Measurements from ENCODE around the gene CDK6. TPM values are rescaled to one million over a fixed set of nuclear protein-coding genes. Genes with fewer than 3 reads are reported as not detected.
"Not testable (repeated sequence)": the region's sequence is repeated elsewhere in the genome, so short reads cannot be mapped to it uniquely, and the experiment has no call there.

Gene CDK6
- total RNA-seq, 1 experiment from 2014 or later, result 30.7 TPM

DNA sequence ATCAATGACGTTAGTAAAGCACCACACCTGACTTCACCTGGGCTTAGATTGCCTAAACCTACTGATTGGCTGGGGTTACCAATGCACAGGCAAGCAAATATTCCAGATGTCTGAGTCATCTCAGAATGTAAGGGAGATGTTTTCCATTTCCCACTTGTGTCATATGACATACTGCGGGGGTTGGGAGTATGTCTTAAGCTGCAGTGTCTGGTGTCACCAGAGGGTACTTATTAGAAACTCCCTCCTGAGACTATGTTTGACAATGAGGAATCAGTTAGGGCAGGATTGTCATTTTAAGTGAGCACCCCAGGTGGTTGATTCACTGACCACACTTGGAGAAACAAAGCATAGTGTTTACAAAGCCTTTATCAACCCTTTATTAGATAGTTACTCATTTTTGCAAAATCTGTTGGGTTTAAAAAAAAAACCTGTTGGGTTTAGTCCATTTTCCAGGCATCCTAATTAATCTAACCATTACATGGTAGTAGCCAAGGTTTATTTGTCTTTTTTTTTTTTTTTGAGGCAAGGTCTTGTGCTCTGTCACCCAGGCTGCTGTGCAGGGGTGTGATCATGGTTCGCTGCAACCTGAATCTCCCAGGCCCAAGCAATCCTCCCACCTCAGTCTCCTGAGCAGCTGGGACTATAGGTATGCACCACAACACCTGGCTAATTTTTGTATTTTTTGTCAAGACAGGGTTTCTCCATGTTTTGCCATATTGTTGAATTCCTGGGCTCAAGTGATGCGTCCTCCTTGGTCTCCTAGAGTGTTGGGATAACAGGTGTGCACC lies 72.5 kb downstream of the CDK6 start:
- no peak overlapping the region for H3K4me3 ChIP-seq

DNA sequence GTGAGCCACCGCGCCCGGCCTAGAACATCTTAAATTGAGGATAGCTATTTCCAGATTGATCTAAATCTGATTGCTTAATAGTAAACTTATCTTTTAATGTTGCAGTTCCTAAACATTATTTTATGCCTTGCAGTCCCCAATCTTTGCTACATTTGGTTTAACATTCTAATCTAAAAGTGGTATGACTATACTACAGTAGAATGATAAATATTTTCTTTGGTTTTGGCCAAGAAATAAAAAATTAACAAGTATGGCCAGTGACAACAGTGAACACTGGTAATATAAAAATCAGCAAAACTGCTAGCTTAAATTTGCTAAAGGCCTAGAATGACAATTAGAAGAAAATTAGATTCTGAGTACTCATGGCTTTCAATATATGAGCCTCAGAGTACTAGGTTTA lies 73.5 kb downstream of the CDK6 start:
- Histone ChIP-seq H3K36me3 (peaks cover 27% of the 10 kb centered on the region), H3K27me3 (no peaks in the 10 kb centered on the region), H3K4me3 (no peak overlapping the region), H3K9me3 (no peaks in the 10 kb centered on the region)
- no peak for DNase-seq

More for the DNA sequence above, 72.5 kb downstream of the CDK6 start:
- H3K36me3 ChIP-seq, result peaks cover 23% of the 10 kb centered on the region
- H3K9me3 ChIP-seq, result no peaks in the 10 kb centered on the region
- H3K27me3 ChIP-seq, result no peaks in the 10 kb centered on the region
- DNase-seq, result peak; percentile 6

DNA sequence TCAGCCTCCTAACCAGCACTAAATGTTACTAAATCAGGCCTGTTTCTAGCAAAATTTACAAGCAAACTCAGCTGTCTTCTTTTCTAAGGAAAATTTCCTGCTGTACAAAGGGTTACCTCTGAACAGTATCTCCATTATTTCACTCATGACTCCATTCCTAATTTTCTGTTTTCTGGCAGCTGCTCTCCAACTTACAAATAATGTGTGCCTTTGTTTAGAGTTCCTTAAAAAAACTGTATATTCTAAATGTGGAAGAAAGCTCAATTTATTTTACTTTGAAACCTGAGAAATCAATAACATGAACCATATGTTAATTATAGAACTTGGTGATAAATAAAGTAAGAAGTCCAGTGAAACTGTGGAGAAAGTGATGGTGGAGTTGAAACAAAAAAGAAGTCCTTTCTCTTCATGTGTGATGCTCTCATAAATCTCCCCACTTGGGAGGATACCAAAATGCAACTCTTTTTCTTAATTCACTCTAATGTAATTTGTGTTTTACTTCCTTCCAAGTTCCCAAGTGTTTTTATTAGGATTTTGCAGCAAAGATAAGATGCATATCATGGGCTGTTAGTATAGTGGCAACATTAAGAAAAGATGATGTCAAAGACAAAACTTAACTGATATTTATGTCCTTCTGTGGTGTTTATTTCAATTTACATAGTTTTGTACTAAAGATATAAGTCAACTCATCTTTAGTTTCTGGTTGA lies 74.8 kb downstream of the CDK6 start:
- peaks cover 29% of the 10 kb centered on the region for H3K36me3 ChIP-seq
- H3K4me3 ChIP-seq, result no peak overlapping the region
- no peaks in the 10 kb centered on the region for H3K27me3 ChIP-seq
- no peak for DNase-seq
- no peaks in the 10 kb centered on the region for H3K9me3 ChIP-seq

DNA sequence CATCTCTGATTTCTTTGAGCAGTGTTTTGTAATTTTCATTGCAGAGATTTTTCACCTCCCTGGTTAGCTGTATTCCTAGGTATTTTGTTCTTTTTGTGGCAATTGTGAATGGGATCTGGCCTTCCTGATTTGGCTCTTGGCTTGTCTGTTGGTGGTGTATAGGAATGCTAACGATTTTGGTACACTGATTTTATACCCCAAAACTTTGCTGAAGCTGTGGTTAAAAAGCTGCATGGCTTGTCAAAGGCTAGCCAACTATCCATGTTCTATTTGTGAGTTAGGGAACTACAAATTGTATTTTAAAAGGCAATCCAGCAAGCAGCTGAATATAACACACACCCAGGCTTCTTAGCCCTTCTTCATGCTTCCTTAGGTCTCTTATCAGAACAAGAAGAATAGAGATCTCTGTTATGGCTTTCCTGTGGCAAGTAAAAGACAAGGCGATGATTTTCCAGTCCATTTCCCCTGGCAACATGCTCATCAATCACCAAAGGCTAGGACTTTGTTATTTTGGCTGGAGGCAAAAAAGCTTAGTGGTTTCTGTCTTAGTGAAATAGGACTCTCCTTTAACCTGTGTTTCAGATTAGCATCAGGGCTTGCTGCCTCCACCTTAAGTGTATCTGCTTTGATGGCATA lies 77.5 kb downstream of the CDK6 start:
- DNase-seq, result no peak
- H3K36me3 ChIP-seq, result peaks cover 21% of the 10 kb centered on the region
- H3K4me3 ChIP-seq, result no peak overlapping the region

DNA sequence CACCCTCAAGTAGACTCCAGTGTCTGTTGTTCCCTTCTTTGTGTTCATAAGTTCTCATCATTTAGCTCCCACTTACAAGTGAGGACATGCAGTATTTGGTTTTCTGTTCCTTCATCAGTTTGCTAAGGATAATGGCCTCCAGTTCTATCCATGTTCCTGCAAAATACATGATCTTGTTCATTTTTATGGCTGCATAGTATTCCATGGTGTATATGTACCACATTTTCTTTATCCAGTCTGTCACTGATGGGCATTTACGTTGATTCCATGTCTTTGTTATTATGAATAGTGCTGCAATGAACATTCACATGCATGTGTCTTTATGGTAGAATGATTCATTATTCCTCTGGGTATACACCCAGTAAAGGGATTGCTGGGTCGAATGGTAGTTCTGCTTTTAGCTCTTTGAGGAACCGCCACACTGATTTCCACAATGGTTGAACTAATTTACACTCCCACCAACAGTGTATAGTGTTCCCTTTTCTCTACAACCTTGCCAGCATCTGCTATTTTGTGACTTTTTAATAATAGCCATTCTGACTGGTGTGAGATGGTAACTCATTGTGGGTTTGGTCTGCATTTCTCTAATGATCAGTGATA lies 79.0 kb downstream of the CDK6 start:
- H3K36me3 ChIP-seq, result peaks cover 21% of the 10 kb centered on the region
- H3K9me3 ChIP-seq, H3K4me3 ChIP-seq, H3K27me3 ChIP-seq, DNase-seq: not testable (repeated sequence)

More for the DNA sequence above, 77.5 kb downstream of the CDK6 start:
- Histone ChIP-seq H3K27me3 (no peaks in the 10 kb centered on the region), H3K9me3 (no peaks in the 10 kb centered on the region)

DNA sequence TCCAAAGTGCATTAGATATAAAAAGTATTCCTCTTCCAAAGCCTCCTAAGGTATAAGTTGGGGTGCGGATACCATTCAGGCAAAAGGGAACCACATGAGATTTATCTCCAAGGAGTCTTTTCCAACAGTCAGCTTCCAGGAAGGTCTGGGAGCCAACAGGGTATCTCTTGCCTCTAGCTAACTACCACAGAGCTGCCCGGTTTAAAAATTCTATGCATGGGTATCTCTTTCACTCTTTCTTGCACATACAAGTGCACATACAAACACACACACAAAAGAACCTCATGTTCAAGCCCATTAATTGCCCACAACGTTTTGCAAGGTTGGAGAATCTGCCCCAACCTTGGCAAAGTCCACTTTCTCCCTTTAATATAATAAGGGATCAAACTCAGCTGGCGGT lies 80.7 kb downstream of the CDK6 start:
- H3K4me3 ChIP-seq, result no peak overlapping the region
- H3K27me3 ChIP-seq, result no peaks in the 10 kb centered on the region
- H3K36me3 ChIP-seq, result peaks cover 23% of the 10 kb centered on the region
- DNase-seq, result no peak
- no peaks in the 10 kb centered on the region; the same call in 1 of the 2 replicates for H3K9me3 ChIP-seq

DNA sequence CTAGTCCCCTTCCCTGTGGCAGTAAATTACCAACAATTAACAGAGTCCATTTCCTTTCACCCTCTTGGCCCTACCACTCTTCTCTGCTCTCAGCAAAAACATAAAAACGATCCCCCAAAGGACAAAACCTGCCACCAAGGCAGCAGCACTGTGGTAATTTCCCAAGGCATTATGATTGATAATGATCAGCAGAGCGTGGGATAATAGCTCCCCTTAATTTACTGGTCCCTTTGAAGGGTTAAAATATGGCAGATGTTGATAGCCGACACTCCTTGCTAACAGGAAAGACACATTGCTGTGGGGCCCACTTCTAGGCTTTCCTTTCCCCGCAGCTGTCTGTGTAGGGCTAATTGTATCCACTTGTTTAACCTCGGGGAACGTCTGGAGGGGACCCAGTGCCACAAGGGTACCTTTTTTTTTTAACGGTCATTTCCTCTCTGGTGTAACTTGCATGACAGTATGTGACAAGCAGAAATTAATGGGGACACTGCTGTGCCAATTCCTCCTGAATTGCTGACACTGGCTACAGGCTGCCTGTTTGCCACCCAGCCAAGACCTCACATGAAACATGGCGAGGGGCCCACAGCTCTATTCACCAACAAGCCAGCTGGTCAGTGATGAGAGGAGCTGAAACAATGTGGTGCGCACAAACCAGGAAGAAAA lies 81.3 kb downstream of the CDK6 start:
- no peak overlapping the region for H3K4me3 ChIP-seq
- H3K27me3 ChIP-seq, result no peaks in the 10 kb centered on the region
- no peaks in the 10 kb centered on the region; the same call in 1 of the 2 replicates for H3K9me3 ChIP-seq
- DNase-seq, result peak; percentile 42
- H3K36me3 ChIP-seq, result peaks cover 26% of the 10 kb centered on the region

DNA sequence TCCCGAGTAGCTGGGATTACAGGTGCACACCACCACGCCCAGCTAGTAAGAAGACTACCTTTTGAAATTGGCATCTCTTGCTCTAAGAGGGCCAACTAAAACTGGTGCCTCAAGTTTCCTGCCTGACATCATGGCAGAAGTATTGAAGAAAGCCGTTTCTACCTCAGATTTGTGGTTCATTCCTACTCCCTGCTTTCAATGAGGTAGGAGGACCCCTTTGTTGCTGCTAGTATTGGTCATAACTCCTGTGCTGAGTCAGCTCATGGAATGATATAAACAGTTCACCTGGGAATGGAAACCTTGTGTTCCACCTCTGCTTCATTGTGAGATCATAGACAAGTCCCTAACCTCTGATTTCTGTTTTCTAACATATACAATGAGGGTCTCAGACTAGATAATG lies 82.8 kb downstream of the CDK6 start:
- H3K9me3 ChIP-seq, result no peaks in the 10 kb centered on the region; the same call in 1 of the 2 replicates

DNA sequence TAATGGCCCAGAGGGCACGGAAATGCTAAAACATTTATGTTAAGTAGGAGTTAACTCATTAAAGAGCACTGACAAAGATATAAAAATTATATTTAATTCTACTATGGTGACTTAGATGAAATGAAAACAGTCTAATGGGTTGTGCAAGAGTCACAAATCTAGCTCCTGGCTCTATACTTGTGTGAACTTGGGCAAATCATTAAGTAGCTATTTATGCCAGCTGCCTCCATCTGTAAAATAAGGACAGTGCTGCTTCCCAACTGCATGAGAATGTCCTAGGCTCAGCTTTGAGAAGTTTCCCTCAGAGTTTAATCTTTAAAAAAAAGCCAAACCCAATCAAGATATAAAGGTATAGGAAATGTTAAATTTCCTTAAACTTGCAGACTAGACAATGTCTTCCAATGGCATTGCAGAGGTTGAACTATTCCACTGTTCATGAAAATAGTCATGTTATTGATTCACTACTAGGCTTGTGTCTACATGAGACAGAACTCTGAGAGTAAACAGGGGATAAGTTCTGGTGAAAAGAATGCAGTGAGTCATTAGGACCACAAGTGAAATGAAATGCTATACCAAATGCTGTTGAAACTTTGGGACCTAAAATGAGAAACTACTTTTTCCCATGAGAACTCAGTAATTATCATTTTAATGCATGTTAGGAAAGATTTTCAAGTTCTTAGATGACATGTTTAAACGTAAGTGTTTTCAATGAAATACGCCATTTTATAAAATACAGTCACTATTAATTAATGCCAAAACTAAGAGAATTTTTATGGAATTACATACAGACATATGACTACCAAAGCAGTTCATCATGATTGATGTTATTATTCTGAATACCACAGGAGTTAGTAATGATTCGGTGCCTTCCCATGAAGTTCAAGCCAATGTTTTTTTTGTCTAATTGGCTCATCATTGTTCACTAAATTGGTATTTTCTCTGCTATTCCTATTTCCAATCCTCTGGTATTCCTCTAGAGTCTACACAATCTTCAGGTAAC lies 84.2 kb downstream of the CDK6 start:
- H3K4me3 ChIP-seq, result no peak overlapping the region
- peaks cover 29% of the 10 kb centered on the region for H3K36me3 ChIP-seq
- no peak for DNase-seq
- H3K27me3 ChIP-seq, result no peaks in the 10 kb centered on the region
- no peaks in the 10 kb centered on the region; the same call in 1 of the 2 replicates for H3K9me3 ChIP-seq

More for the DNA sequence above, 82.8 kb downstream of the CDK6 start:
- no peak for DNase-seq
- H3K4me3 ChIP-seq, result no peak overlapping the region
- H3K36me3 ChIP-seq, result peaks cover 34% of the 10 kb centered on the region
- no peaks in the 10 kb centered on the region for H3K27me3 ChIP-seq

DNA sequence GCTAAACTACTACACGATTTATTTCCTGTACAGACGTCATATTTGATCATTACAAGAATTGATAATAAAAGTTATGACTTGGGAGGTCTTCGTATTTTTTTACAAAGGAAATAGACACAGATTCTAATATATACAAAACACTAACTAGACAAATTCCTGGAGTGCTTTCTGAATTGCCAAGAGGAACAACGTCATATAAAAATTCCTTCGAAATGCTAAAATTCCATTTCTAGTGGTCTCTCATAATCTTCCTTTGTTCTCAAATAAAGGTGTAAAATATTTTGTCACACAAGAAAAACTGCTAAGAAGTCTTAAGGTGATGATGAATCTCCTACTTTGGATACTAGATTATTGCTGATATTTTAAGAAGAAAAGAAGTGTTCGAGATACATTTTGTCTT lies 85.4 kb downstream of the CDK6 start:
- Histone ChIP-seq H3K36me3 (peaks cover 29% of the 10 kb centered on the region), H3K9me3 (no peaks in the 10 kb centered on the region; the same call in 1 of the 2 replicates), H3K27me3 (no peaks in the 10 kb centered on the region), H3K4me3 (no peak overlapping the region)
- no peak for DNase-seq

DNA sequence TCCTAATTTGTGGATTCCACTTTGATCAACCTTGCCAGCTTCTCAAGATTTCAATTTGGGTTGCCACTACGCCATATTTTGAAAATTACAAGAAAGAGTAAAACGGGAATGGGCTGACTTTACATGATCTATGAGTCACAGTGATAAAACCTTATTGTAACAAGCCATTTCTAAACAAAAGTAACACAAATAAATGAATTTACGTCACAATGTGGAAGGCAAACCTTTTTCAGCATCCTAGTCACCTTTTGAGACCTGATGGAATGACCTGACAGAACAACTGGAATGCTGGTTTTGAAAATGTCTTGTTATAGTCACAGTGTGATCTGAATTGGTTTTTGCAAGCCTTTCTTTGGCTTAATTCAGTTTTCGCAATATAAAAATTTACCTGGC lies 85.9 kb downstream of the CDK6 start:
- no peak for DNase-seq
- no peak overlapping the region for H3K4me3 ChIP-seq
- H3K27me3 ChIP-seq, result no peaks in the 10 kb centered on the region
- H3K9me3 ChIP-seq, result no peaks in the 10 kb centered on the region; the same call in 1 of the 2 replicates
- peaks cover 33% of the 10 kb centered on the region for H3K36me3 ChIP-seq

DNA sequence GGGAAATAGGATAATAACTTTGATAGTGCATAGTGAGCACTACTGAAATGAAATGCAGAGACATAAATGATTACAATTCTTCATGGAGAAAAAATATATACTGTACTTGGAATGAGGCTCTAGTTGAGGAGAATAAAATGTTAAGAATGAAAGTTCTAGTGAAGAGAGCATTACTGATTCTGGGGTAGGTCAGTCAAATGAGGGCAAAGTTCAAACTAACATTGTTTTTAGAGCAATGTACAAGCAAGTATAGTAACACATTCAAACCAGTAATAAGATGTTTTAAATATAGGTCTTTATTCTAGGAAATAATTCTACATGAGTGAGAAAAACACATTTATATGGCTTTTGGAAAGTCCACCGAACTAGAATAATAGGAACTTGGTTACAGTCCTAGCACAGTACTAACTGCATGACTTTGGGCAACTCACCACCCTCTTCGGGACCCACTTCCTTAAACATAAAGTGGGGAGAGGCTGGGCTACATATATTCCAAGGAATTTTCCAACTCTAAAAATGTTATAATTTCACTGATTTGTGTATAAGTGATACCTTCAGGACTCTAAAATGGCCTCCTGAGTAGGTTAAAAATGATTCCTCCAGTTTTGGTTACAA lies 86.4 kb downstream of the CDK6 start:
- DNase-seq, result no peak

DNA sequence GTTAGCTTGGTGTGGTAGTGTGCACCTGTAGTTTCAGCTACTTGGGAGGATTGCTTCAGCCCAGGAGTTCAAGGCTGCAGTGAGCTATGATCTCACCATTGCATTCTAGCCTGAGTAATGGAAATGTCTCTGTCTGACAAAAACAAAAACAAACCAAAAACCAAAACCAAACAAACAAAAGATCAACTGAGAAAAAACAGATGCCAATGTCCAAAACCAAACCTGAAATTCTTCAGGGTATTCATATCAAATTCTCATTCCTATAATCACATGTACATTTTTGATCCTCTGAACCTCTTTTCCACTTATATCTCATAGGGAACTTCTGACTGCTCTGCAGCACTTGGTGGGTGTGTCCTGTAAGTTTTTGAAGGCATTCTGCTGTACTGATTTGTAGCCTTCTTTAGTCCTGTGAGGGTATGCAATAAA lies 87.0 kb downstream of the CDK6 start:
- peak; percentile 10 for DNase-seq

More for the DNA sequence above, 86.4 kb downstream of the CDK6 start:
- Histone ChIP-seq H3K36me3 (peaks cover 38% of the 10 kb centered on the region), H3K9me3 (no peaks in the 10 kb centered on the region; the same call in 1 of the 2 replicates), H3K4me3 (no peak overlapping the region), H3K27me3 (no peaks in the 10 kb centered on the region)

DNA sequence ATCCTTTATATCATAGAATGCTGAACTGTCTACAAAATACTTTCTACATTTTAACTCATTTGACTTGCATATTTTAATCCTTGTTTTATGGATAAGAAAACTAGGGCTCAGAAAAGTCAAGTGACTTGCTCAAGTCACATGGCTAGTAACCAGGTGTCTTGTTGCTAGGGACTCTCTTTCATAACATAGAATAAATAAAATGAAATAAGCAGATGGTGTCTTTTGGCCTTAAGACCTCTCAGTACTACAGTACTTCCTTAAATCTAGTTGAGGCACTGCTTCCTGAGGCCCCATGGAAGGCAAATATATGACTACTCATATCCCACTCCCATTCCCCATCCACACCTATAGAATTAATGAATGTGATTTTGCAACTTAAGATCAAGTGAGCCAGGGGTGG lies 87.9 kb downstream of the CDK6 start:
- DNase-seq, result no peak
- Histone ChIP-seq H3K27me3 (no peaks in the 10 kb centered on the region), H3K36me3 (peaks cover 46% of the 10 kb centered on the region), H3K9me3 (no peaks in the 10 kb centered on the region; the same call in 1 of the 2 replicates), H3K4me3 (no peak overlapping the region)

More for the DNA sequence above, 87.0 kb downstream of the CDK6 start:
- H3K27me3 ChIP-seq, result no peaks in the 10 kb centered on the region
- no peak overlapping the region for H3K4me3 ChIP-seq
- H3K36me3 ChIP-seq, result peaks cover 44% of the 10 kb centered on the region
- H3K9me3 ChIP-seq, result no peaks in the 10 kb centered on the region; the same call in 1 of the 2 replicates

Data from MG63 (cell line).